ENCODE results near the gene SHROOM4.

SHROOM4 gene

DNA sequence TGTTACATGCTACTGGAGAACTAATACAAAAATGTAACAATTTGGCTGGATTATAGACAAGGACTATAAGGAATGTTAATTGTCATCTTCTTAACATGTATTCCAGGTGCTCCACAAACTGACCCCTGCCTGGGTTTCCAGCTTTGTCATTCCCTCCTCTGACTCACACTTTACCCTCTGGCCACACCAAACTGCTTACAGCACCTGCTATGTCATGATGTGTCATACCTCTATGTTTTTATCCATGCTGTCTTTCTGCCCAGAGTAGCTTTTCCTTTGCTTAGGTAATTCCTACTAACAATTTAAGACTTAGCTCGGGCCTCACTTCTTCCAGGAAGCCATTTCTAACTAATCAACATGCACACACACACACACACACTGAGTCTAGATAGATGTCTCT lies 14.0 kb upstream of the SHROOM4 start:
- Histone ChIP-seq H3K4me3 (ENCODE audit: severe bottlenecking) (no peak overlapping the region), H3K9me3 (ENCODE audit: severe bottlenecking) (no peaks in the 10 kb centered on the region), H3K36me3 (ENCODE audit: low read depth) (no peaks in the 10 kb centered on the region), H3K27me3 (ENCODE audit: insufficient read depth, poor library complexity, severe bottlenecking) (no peaks in the 10 kb centered on the region), H3K4me1 (ENCODE audit: insufficient read depth, poor library complexity, severe bottlenecking) (peaks cover 4% of the 10 kb centered on the region), H3K27ac (ENCODE audit: poor library complexity, severe bottlenecking) (no peak overlapping the region)
- TF ChIP-seq, protein P1, sequence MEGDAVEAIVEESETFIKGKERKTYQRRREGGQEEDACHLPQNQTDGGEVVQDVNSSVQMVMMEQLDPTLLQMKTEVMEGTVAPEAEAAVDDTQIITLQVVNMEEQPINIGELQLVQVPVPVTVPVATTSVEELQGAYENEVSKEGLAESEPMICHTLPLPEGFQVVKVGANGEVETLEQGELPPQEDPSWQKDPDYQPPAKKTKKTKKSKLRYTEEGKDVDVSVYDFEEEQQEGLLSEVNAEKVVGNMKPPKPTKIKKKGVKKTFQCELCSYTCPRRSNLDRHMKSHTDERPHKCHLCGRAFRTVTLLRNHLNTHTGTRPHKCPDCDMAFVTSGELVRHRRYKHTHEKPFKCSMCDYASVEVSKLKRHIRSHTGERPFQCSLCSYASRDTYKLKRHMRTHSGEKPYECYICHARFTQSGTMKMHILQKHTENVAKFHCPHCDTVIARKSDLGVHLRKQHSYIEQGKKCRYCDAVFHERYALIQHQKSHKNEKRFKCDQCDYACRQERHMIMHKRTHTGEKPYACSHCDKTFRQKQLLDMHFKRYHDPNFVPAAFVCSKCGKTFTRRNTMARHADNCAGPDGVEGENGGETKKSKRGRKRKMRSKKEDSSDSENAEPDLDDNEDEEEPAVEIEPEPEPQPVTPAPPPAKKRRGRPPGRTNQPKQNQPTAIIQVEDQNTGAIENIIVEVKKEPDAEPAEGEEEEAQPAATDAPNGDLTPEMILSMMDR (IDR thresholded peaks at IDR 0.05; ENCODE audit: poor library complexity, severe bottlenecking), result no peak
- DNase-seq (ENCODE audit: low spot score) (peak; percentile 46), ATAC-seq (ENCODE audit: low read depth) (peak; percentile 97)

DNA sequence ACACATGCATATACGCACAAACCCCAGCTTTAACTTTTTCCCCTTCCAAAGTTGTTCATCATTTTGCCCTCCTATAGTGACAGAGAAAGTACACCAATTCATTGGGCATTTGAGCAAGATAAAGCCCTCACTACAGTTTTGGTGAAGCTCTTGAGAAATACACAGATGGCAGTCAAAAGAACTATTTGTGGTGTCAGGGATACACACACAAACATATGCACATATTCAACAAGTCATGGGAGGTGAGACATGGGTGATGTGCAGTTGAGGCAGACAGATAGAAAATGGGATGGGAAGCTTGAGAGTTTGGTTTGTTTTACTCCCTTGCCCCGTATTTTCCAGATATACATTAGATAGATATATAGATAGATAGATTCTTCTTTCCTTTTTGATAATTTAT lies 11.8 kb upstream of the SHROOM4 start:
- H3K36me3 ChIP-seq (ENCODE audit: low read depth), result no peaks in the 10 kb centered on the region
- no peak overlapping the region for H3K27ac ChIP-seq (ENCODE audit: poor library complexity, severe bottlenecking)
- TF ChIP-seq, protein P1 (IDR thresholded peaks at IDR 0.05; ENCODE audit: poor library complexity, severe bottlenecking), result no peak
- H3K27me3 ChIP-seq (ENCODE audit: insufficient read depth, poor library complexity, severe bottlenecking), result no peaks in the 10 kb centered on the region
- DNase-seq (ENCODE audit: low spot score), result no peak
- H3K4me3 ChIP-seq (ENCODE audit: severe bottlenecking), result no peak overlapping the region
- H3K9me3 ChIP-seq (ENCODE audit: severe bottlenecking), result no peaks in the 10 kb centered on the region
- H3K4me1 ChIP-seq (ENCODE audit: insufficient read depth, poor library complexity, severe bottlenecking), result peaks cover 4% of the 10 kb centered on the region
- no peak for ATAC-seq (ENCODE audit: low read depth)

DNA sequence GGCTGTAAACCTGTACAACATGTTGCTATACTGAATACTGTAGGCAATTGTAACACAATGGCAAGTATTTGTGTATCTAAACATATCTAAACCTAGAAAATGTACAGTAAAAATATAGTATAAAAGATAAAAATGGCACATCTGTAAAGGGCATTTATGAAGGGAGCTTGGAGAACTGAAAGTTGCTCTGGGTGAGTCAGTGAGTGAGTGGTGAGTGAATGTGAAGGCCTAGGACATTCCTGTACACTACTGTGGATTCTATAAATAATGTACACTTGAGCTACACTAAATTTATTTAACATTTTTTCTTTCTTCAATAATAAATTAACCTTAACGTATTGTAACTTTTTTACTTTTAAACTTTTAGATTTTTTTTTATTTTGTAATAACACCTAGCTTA lies 5.0 kb upstream of the SHROOM4 start:
- no peaks in the 10 kb centered on the region for H3K36me3 ChIP-seq (ENCODE audit: low read depth)
- TF ChIP-seq, protein P1 (IDR thresholded peaks at IDR 0.05; ENCODE audit: poor library complexity, severe bottlenecking), result no peak
- no peak overlapping the region for H3K27ac ChIP-seq (ENCODE audit: poor library complexity, severe bottlenecking)
- no peaks in the 10 kb centered on the region for H3K9me3 ChIP-seq (ENCODE audit: severe bottlenecking)
- H3K4me3 ChIP-seq (ENCODE audit: severe bottlenecking), result no peak overlapping the region
- no peaks in the 10 kb centered on the region for H3K4me1 ChIP-seq (ENCODE audit: insufficient read depth, poor library complexity, severe bottlenecking)
- ATAC-seq (ENCODE audit: low read depth) (no peak), DNase-seq (ENCODE audit: low spot score) (no peak)
- no peaks in the 10 kb centered on the region for H3K27me3 ChIP-seq (ENCODE audit: insufficient read depth, poor library complexity, severe bottlenecking)

DNA sequence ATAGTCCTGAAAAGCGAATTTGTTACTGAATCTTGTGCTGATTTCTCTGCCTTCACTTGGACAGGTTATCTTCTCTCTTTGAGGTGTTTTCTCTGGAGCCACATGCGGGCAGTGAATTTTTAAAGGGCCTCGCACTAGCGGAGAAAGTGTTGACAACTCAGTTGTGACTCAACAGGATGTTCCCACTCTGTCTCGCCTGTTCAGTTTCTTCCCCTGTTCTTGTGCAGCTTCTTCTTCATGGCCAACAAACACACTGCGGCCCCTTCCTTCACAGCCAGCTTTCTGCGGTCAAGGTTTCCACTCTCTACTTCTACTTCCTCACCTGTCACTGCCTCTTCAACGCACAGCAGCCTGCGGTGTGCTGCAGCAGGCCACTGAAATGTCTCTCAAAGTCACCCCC lies 1.1 kb upstream of the SHROOM4 start:
- ATAC-seq (ENCODE audit: low read depth) (no peak), DNase-seq (ENCODE audit: low spot score) (no peak)
- Histone ChIP-seq H3K4me3 (ENCODE audit: severe bottlenecking) (no peak overlapping the region), H3K27ac (ENCODE audit: poor library complexity, severe bottlenecking) (no peak overlapping the region), H3K36me3 (ENCODE audit: low read depth) (no peaks in the 10 kb centered on the region), H3K27me3 (ENCODE audit: insufficient read depth, poor library complexity, severe bottlenecking) (no peaks in the 10 kb centered on the region), H3K4me1 (ENCODE audit: insufficient read depth, poor library complexity, severe bottlenecking) (no peaks in the 10 kb centered on the region), H3K9me3 (ENCODE audit: severe bottlenecking) (no peaks in the 10 kb centered on the region)
- TF ChIP-seq, protein P1 (IDR thresholded peaks at IDR 0.05; ENCODE audit: poor library complexity, severe bottlenecking), result no peak

DNA sequence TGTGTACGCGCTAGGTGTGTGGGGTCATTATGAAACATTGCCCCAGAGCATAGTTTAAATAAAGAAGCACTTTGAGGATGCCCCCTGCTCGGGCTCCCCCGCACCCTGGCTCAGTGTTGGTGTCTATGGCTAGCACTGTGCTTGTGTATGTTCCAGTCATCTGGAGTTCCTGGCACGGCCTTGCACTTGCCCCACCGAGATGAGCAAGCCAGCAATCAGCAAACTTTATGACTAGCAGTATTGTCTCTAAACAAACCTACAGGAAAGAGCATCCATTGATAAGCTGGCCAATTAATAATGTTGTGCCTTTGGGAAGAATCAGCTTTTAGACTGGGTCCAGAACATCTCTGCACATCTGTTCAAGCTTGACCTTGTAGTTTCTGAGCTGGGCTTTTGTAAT lies 707 bp upstream of the SHROOM4 start:
- H3K36me3 ChIP-seq (ENCODE audit: low read depth), result no peaks in the 10 kb centered on the region
- DNase-seq (ENCODE audit: low spot score) (no peak), ATAC-seq (ENCODE audit: low read depth) (peak; percentile 44; the same call in 2 of the 3 replicates)
- no peaks in the 10 kb centered on the region for H3K9me3 ChIP-seq (ENCODE audit: severe bottlenecking)
- H3K4me1 ChIP-seq (ENCODE audit: insufficient read depth, poor library complexity, severe bottlenecking), result no peaks in the 10 kb centered on the region
- H3K4me3 ChIP-seq (ENCODE audit: severe bottlenecking), result no peak overlapping the region
- no peaks in the 10 kb centered on the region for H3K27me3 ChIP-seq (ENCODE audit: insufficient read depth, poor library complexity, severe bottlenecking)
- H3K27ac ChIP-seq (ENCODE audit: poor library complexity, severe bottlenecking), result no peak overlapping the region
- TF ChIP-seq, protein P1 (IDR thresholded peaks at IDR 0.05; ENCODE audit: poor library complexity, severe bottlenecking), result no peak

Data from RWPE2 (cell line).